WI38 (cell line): ENCODE measurements around the gene NCOA1.

Experiments
- H3K4me3 ChIP-seq: 2 replicates; pipeline ENCODE4 v1.5.1; 2011; ENCODE audit warnings: low read depth, mild to moderate bottlenecking, control low read depth, low read length
- CTCF ChIP-seq: IDR thresholded peaks from 2 replicates; pipeline ENCODE4 v1.5.1; 2012; ENCODE audit warnings: low read depth, mild to moderate bottlenecking, control low read depth, low read length

Gene NCOA1

GRCh38 chr2:24489465-24490180 is 1.4 kb upstream of the NCOA1 start:
- no peak overlapping the region for H3K4me3 ChIP-seq
- no peak for TF ChIP-seq CTCF

GRCh38 chr2:24490181-24490689 is 819 bp upstream of the NCOA1 start:
- peak overlapping the region; percentile 57 for H3K4me3 ChIP-seq
- no peak for TF ChIP-seq CTCF

GRCh38 chr2:24491542-24492420 is 727 bp downstream of the NCOA1 start:
- peak overlapping the region; percentile 76 for H3K4me3 ChIP-seq
- no peak for TF ChIP-seq CTCF

- TF ChIP-seq CTCF, result no peak
- peak overlapping the region; percentile 76 for H3K4me3 ChIP-seq
Measured at GRCh38 chr2:24492421-24493279, 1.6 kb downstream of the NCOA1 start.

GRCh38 chr2:24493713-24494112 is 2.7 kb downstream of the NCOA1 start:
- H3K4me3 ChIP-seq, result no peak overlapping the region
- no peak for TF ChIP-seq CTCF

GRCh38 chr2:24494410-24494809 is 3.4 kb downstream of the NCOA1 start:
- no peak for TF ChIP-seq CTCF
- H3K4me3 ChIP-seq, result no peak overlapping the region
